GM21528 (cell line): ENCODE results near the gene DIPK1A.
"Not testable (repeated sequence)": the region's sequence is repeated elsewhere in the genome, so short reads cannot be mapped to it uniquely, and the experiment has no call there.

Experiments used
- ATAC-seq: cut with Tn5 transposase; IDR thresholded peaks from one replicate; pipeline ENCODE4 v1.9.1; 2021; ENCODE audit warnings: mild to moderate bottlenecking, moderate library complexity; ENCODE audit not compliant: unreplicated experiment, low FRiP score

DIPK1A gene

GRCh38 chr1:92923664-92924063 lies 37.6 kb downstream of the DIPK1A start:
- no peak for ATAC-seq

- no peak for ATAC-seq
These were observed 38.8 kb downstream of the DIPK1A start for GRCh38 chr1:92922356-92923035.

- ATAC-seq: no peak
These were observed 39.9 kb downstream of the DIPK1A start for GRCh38 chr1:92921031-92922023.

GRCh38 chr1:92916899-92917298 lies 44.4 kb downstream of the DIPK1A start:
- no peak for ATAC-seq

- no peak for ATAC-seq
These were observed 45.7 kb downstream of the DIPK1A start for GRCh38 chr1:92915547-92915946.

GRCh38 chr1:92913093-92913819 lies 48.0 kb downstream of the DIPK1A start:
- ATAC-seq: no peak

GRCh38 chr1:92910081-92910480 lies 51.2 kb downstream of the DIPK1A start:
- ATAC-seq: no peak

GRCh38 chr1:92909321-92909720 lies 51.9 kb downstream of the DIPK1A start:
- ATAC-seq: no peak

GRCh38 chr1:92907949-92908684 lies 53.1 kb downstream of the DIPK1A start:
- ATAC-seq: no peak

GRCh38 chr1:92903765-92904164 lies 57.5 kb downstream of the DIPK1A start:
- ATAC-seq: no peak

GRCh38 chr1:92902406-92902744 lies 58.9 kb downstream of the DIPK1A start:
- no peak for ATAC-seq

GRCh38 chr1:92901699-92902405 lies 59.4 kb downstream of the DIPK1A start:
- no peak for ATAC-seq

GRCh38 chr1:92901126-92901525 lies 60.1 kb downstream of the DIPK1A start:
- ATAC-seq: no peak

GRCh38 chr1:92900539-92900938 lies 60.7 kb downstream of the DIPK1A start:
- no peak for ATAC-seq

- no peak for ATAC-seq
These were observed 61.5 kb downstream of the DIPK1A start for GRCh38 chr1:92899780-92900179.

GRCh38 chr1:92898053-92898452 lies 63.2 kb downstream of the DIPK1A start:
- ATAC-seq: not testable (repeated sequence)

- no peak for ATAC-seq
These were observed 73.8 kb downstream of the DIPK1A start for GRCh38 chr1:92887465-92887864.

GRCh38 chr1:92886886-92887419 lies 74.3 kb downstream of the DIPK1A start:
- ATAC-seq: no peak

- ATAC-seq: no peak
These were observed 77.1 kb downstream of the DIPK1A start for GRCh38 chr1:92884195-92884594.
